ENCODE measurements around the gene STK38. TPM values are rescaled to one million over a fixed set of nuclear protein-coding genes. Genes with fewer than 3 reads are reported as not detected.

The STK38 gene
- total and polyA plus RNA-seq, 2 donors (not counting 1 experiment from before 2014, with no cell fraction given) = 26.1 to 67.4 TPM

DNA sequence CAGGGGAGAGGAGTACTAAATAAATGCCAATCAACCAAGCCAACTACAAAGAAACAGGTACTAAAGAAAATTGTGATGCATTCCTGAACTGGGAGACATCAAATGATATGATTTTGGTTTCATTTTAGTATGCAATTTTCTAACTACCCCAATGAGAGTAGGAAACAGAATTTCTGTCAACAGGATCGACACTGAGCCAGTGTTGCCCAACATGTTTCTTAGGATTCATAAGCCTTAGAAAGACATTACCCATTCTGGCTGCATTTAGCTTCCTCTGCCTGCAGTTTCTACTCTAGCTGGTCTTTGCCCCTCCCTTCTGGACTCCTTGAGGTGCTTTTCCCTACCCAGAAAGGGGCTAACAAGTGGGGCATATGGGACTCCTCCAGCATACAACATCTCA, 54.7 kb downstream of the STK38 start:
- Histone ChIP-seq H3K4me2 (replicated peaks; ENCODE audit: low read depth, low read length, poor library complexity, severe bottlenecking) (no peak overlapping the region), H4K20me1 (ENCODE audit: control insufficient read depth, insufficient read depth, low read length, poor library complexity, severe bottlenecking) (no peaks in the 10 kb centered on the region), H3K9me3 (ENCODE audit: control extremely low read depth in 1 of 3, control insufficient read depth in 2 of 3, insufficient read depth in 1 of 3, low read length in 2 of 3) (no peaks in the 10 kb centered on the region), H3K27ac (ENCODE audit: low read length in 2 of 2) (no peak overlapping the region), H3K4me3 (ENCODE audit: control extremely low read depth in 1 of 5, extremely low read depth in 1 of 5, insufficient read depth in 1 of 5, low read depth in 2 of 5, low read length in 4 of 5) (no peak overlapping the region), H3K9ac (ENCODE audit: low read length) (no peak overlapping the region), H2AFZ (ENCODE audit: insufficient read depth, low read depth, low read length, poor library complexity, severe bottlenecking) (no peak overlapping the region), H3K4me1 (ENCODE audit: control insufficient read depth in 2 of 2, insufficient read depth in 2 of 2, low read length in 2 of 2) (no peaks in the 10 kb centered on the region), H3K36me3 (replicated peaks in 1 of 2; ENCODE audit: control extremely low read depth in 1 of 2, control insufficient read depth in 1 of 2, extremely low read depth in 1 of 2, insufficient read depth in 2 of 2, low read length in 1 of 2) (peaks cover 7 to 61% of the 10 kb centered on the region in 2 experiments), H3K27me3 (replicated peaks in 1 of 4; ENCODE audit: control extremely low read depth in 1 of 4, control insufficient read depth in 3 of 4, insufficient read depth in 4 of 4, low read length in 3 of 4) (no peaks in the 10 kb centered on the region), H3K79me2 (ENCODE audit: control insufficient read depth, insufficient read depth, low read length) (no peaks in the 10 kb centered on the region)
- no peak overlapping the region for H3K27ac Mint-ChIP-seq
- POLR2A ChIA-PET = interaction anchor here (0.7 kb wide), 1 partner anchor 61 kb away, joined by 3 read pairs; no protein-coding TSS in a partner anchor
- WGBS (ENCODE audit: insufficient coverage) = 100% methylated on average over 1 of the region's 1 CpG
- CTCF ChIA-PET = interaction anchor here (1.3 kb wide), 1 partner anchor 10 kb away, joined by 3 read pairs; no protein-coding TSS in a partner anchor
- TF ChIP-seq, protein P1, sequence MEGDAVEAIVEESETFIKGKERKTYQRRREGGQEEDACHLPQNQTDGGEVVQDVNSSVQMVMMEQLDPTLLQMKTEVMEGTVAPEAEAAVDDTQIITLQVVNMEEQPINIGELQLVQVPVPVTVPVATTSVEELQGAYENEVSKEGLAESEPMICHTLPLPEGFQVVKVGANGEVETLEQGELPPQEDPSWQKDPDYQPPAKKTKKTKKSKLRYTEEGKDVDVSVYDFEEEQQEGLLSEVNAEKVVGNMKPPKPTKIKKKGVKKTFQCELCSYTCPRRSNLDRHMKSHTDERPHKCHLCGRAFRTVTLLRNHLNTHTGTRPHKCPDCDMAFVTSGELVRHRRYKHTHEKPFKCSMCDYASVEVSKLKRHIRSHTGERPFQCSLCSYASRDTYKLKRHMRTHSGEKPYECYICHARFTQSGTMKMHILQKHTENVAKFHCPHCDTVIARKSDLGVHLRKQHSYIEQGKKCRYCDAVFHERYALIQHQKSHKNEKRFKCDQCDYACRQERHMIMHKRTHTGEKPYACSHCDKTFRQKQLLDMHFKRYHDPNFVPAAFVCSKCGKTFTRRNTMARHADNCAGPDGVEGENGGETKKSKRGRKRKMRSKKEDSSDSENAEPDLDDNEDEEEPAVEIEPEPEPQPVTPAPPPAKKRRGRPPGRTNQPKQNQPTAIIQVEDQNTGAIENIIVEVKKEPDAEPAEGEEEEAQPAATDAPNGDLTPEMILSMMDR (IDR thresholded peaks at IDR 0.05) = no peak
- no peak for TF ChIP-seq EZH2 (IDR thresholded peaks at IDR 0.05; ENCODE audit: borderline replicate concordance, insufficient read depth, low read depth, low read length, poor library complexity, severe bottlenecking)
- DNase-seq = no peak
- ATAC-seq (ENCODE audit: low read depth) = no peak
- H3K9me3 Mint-ChIP-seq (ENCODE audit: insufficient read depth) = no peaks in the 10 kb centered on the region
- H3K27me3 Mint-ChIP-seq = no peaks in the 10 kb centered on the region
- no peaks in the 10 kb centered on the region for H3K4me1 Mint-ChIP-seq
- intact Hi-C loops (cut with micrococcal nuclease) = no loop called here
- H3K4me3 Mint-ChIP-seq = no peak overlapping the region

DNA sequence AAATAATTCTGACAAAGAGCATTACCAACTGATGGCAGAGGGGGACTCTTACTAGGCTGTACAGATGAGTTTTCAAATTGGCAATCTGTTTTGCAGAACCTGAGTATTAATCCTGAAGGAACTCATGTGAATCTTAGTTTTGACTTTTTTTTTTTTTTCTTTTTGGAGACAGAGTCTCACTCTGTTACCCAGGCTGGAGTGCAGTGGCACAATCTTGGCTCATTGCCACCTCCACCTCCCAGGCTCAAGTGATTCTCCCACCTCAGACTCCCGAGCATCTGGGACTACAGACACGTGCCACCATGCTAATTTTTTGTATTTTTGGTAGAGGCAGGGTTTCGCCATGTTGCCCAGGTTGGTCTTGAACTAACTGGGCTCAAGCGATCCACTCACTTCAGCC, 55.2 kb downstream of the STK38 start:
- no peak overlapping the region for H3K4me3 Mint-ChIP-seq
- CTCF ChIA-PET = interaction anchor here (1.3 kb wide), 1 partner anchor 11 kb away, joined by 3 read pairs; no protein-coding TSS in a partner anchor
- ATAC-seq (ENCODE audit: low read depth) (no peak), DNase-seq (no peak)
- peaks cover 8 to 59% of the 10 kb centered on the region in 2 experiments for H3K36me3 ChIP-seq (replicated peaks in 1 of 2; ENCODE audit: control extremely low read depth in 1 of 2, control insufficient read depth in 1 of 2, extremely low read depth in 1 of 2, insufficient read depth in 2 of 2, low read length in 1 of 2)
- no peak overlapping the region for H3K27ac ChIP-seq (ENCODE audit: low read length in 2 of 2)
- H3K27me3 Mint-ChIP-seq = no peaks in the 10 kb centered on the region
- no peak for TF ChIP-seq EZH2 (IDR thresholded peaks at IDR 0.05; ENCODE audit: borderline replicate concordance, insufficient read depth, low read depth, low read length, poor library complexity, severe bottlenecking)
- TF ChIP-seq, protein P1 (IDR thresholded peaks at IDR 0.05) = no peak
- no peaks in the 10 kb centered on the region for H3K9me3 Mint-ChIP-seq (ENCODE audit: insufficient read depth)
- no peaks in the 10 kb centered on the region for H3K27me3 ChIP-seq (replicated peaks in 1 of 4; ENCODE audit: control extremely low read depth in 1 of 4, control insufficient read depth in 3 of 4, insufficient read depth in 4 of 4, low read length in 3 of 4)
- H3K4me2 ChIP-seq (replicated peaks; ENCODE audit: low read depth, low read length, poor library complexity, severe bottlenecking) = no peak overlapping the region
- H2AFZ ChIP-seq (ENCODE audit: insufficient read depth, low read depth, low read length, poor library complexity, severe bottlenecking) = no peak overlapping the region
- no peak overlapping the region for H3K4me3 ChIP-seq (ENCODE audit: control extremely low read depth in 1 of 5, extremely low read depth in 1 of 5, insufficient read depth in 1 of 5, low read depth in 2 of 5, low read length in 4 of 5)
- no peak overlapping the region for H3K9ac ChIP-seq (ENCODE audit: low read length)
- H3K9me3 ChIP-seq (ENCODE audit: control extremely low read depth in 1 of 3, control insufficient read depth in 2 of 3, insufficient read depth in 1 of 3, low read length in 2 of 3) = no peaks in the 10 kb centered on the region
- H4K20me1 ChIP-seq (ENCODE audit: control insufficient read depth, insufficient read depth, low read length, poor library complexity, severe bottlenecking) = no peaks in the 10 kb centered on the region
- intact Hi-C loops (cut with micrococcal nuclease) = no loop called here
- no peak overlapping the region for H3K27ac Mint-ChIP-seq
- no peaks in the 10 kb centered on the region for H3K4me1 Mint-ChIP-seq
- 97% methylated on average over 4 of the region's 4 CpGs for WGBS (ENCODE audit: insufficient coverage)
- POLR2A ChIA-PET = interaction anchor here (0.7 kb wide), 1 partner anchor 61 kb away, joined by 3 read pairs; no protein-coding TSS in a partner anchor
- no peaks in the 10 kb centered on the region for H3K79me2 ChIP-seq (ENCODE audit: control insufficient read depth, insufficient read depth, low read length)
- no peaks in the 10 kb centered on the region for H3K4me1 ChIP-seq (ENCODE audit: control insufficient read depth in 2 of 2, insufficient read depth in 2 of 2, low read length in 2 of 2)

All from B cell (primary cell).